DOHH2 (cell line): ENCODE results near the gene C1S.

Experiments used
- H3F3A ChIP-seq: fragments of 200-600 bp; sonication (generic), shearing (Covaris generic); 2 replicates; pipeline ENCODE4 v1.6.0; 2016; ENCODE audit warnings: antibody characterized with exemption, mild to moderate bottlenecking; ENCODE audit not compliant: control insufficient read depth, insufficient read depth
- H3K27ac ChIP-seq: fragments of 200-600 bp; sonication (generic); 2 replicates; pipeline ENCODE4 v1.5.1; 2014; ENCODE audit warnings: low read depth, mild to moderate bottlenecking, low read length, moderate library complexity
- H3K27me3 ChIP-seq: fragments of 200-600 bp; sonication (generic); 2 replicates; pipeline ENCODE4 v1.6.1; 2014; ENCODE audit warnings: mild to moderate bottlenecking, low read length, mixed read lengths; ENCODE audit not compliant: control insufficient read depth
- H3K36me3 ChIP-seq: fragments of 200-600 bp; sonication (generic); 2 replicates; pipeline ENCODE4 v1.6.1; 2014; ENCODE audit warnings: mild to moderate bottlenecking, low read length, moderate library complexity, mixed read lengths; ENCODE audit not compliant: control insufficient read depth
- H3K4me1 ChIP-seq: fragments of 200-600 bp; sonication (generic); 2 replicates; pipeline ENCODE4 v1.6.1; 2014; ENCODE audit warnings: mild to moderate bottlenecking, low read length, mixed read lengths; ENCODE audit not compliant: control insufficient read depth
- H3K4me2 ChIP-seq: fragments of 200-600 bp; sonication (generic); 2 replicates; pipeline ENCODE4 v1.6.0; 2014; ENCODE audit warnings: mild to moderate bottlenecking, low read length, moderate library complexity
- H3K4me3 ChIP-seq: fragments of 200-600 bp; sonication (generic); 2 replicates; pipeline ENCODE4 v1.5.1; 2014; ENCODE audit warnings: mild to moderate bottlenecking, low read length, mixed read lengths
- H3K79me2 ChIP-seq: fragments of 200-600 bp; sonication (generic); 2 replicates; pipeline ENCODE4 v1.6.1; 2014; ENCODE audit warnings: mild to moderate bottlenecking, low read length, mixed read lengths; ENCODE audit not compliant: control insufficient read depth
- H3K9me2 ChIP-seq: fragments of 200-600 bp; sonication (generic); replicated peaks from 2 replicates; pipeline ENCODE4 v1.6.1; 2014; ENCODE audit warnings: mild to moderate bottlenecking, low read length, mixed read lengths; ENCODE audit not compliant: control insufficient read depth
- H3K9me3 ChIP-seq: fragments of 200-600 bp; sonication (generic); 2 replicates; pipeline ENCODE4 v1.6.1; 2014; ENCODE audit warnings: antibody characterized with exemption, low read length, mixed read lengths; ENCODE audit not compliant: control insufficient read depth, insufficient read depth
- H4K20me1 ChIP-seq: fragments of 200-600 bp; sonication (generic); 2 replicates; pipeline ENCODE4 v1.6.0; 2014; ENCODE audit warnings: low read depth, mild to moderate bottlenecking, antibody characterized with exemption, low read length, moderate library complexity; ENCODE audit not compliant: control insufficient read depth, insufficient read depth
- CTCF ChIP-seq: fragments of 200-600 bp; sonication (generic); IDR thresholded peaks from one replicate; pipeline ENCODE4 v1.5.1; 2014; ENCODE audit warnings: antibody characterized with exemption, mild to moderate bottlenecking, low read depth, low read length; ENCODE audit not compliant: poor library complexity, severe bottlenecking
- EZH2phosphoT487 ChIP-seq: fragments of 200-600 bp; sonication (generic); IDR thresholded peaks from 2 replicates; pipeline ENCODE4 v1.6.1; 2017; ENCODE audit warnings: borderline replicate concordance, mild to moderate bottlenecking, antibody characterized with exemption, low read length, moderate library complexity, mixed read lengths

C1S gene

GRCh38 chr12:7068240-7068993 is 7.9 kb downstream of the C1S start:
- Histone ChIP-seq H3K4me1 (no peaks in the 10 kb centered on the region), H3K9me3 (no peaks in the 10 kb centered on the region), H3K27me3 (peaks cover 46% of the 10 kb centered on the region), H3K4me2 (no peak overlapping the region), H3K4me3 (no peak overlapping the region), H4K20me1 (no peaks in the 10 kb centered on the region), H3K9me2 (no peaks in the 10 kb centered on the region), H3F3A (no peaks in the 10 kb centered on the region), H3K27ac (no peak overlapping the region), H3K36me3 (no peaks in the 10 kb centered on the region), H3K79me2 (no peaks in the 10 kb centered on the region)
- TF ChIP-seq CTCF (no peak), EZH2phosphoT487 (no peak)

- Histone ChIP-seq H3K9me2 (no peaks in the 10 kb centered on the region), H3K27ac (no peak overlapping the region), H3K4me1 (no peaks in the 10 kb centered on the region), H3K4me2 (no peak overlapping the region), H3K9me3 (no peaks in the 10 kb centered on the region), H3F3A (no peaks in the 10 kb centered on the region), H4K20me1 (no peaks in the 10 kb centered on the region), H3K27me3 (peaks cover 41% of the 10 kb centered on the region), H3K4me3 (no peak overlapping the region), H3K79me2 (no peaks in the 10 kb centered on the region), H3K36me3 (no peaks in the 10 kb centered on the region)
- no peak for TF ChIP-seq CTCF
- TF ChIP-seq EZH2phosphoT487 = no peak
These were observed 8.5 kb downstream of the C1S start for GRCh38 chr12:7068994-7069346.

- Histone ChIP-seq H3K4me2 (no peak overlapping the region), H3F3A (no peaks in the 10 kb centered on the region), H4K20me1 (no peaks in the 10 kb centered on the region), H3K36me3 (no peaks in the 10 kb centered on the region), H3K9me3 (no peaks in the 10 kb centered on the region), H3K27ac (no peak overlapping the region), H3K27me3 (peaks cover 38% of the 10 kb centered on the region), H3K4me3 (no peak overlapping the region), H3K9me2 (no peaks in the 10 kb centered on the region), H3K4me1 (no peaks in the 10 kb centered on the region), H3K79me2 (no peaks in the 10 kb centered on the region)
- TF ChIP-seq CTCF (no peak), EZH2phosphoT487 (no peak)
These were observed 8.9 kb downstream of the C1S start for GRCh38 chr12:7069386-7069785.
